ENCODE data around the gene GLIPR1. TPM values are rescaled to one million over a fixed set of nuclear protein-coding genes. Genes with fewer than 3 reads are reported as not detected.

GLIPR1 gene
- total RNA-seq, 1 donor from 2014 or later = 29.8 TPM

GRCh38 chr12:75550401-75551240 is 70.1 kb downstream of the GLIPR1 start:
- intact Hi-C loops (cut with DNase I) = no loop called here
- DNase-seq (ENCODE audit: low spot score) = no peak
- no peak for ATAC-seq

GRCh38 chr12:75551477-75551876 is 70.9 kb downstream of the GLIPR1 start:
- no peak for ATAC-seq
- intact Hi-C loops (cut with DNase I) = no loop called here
- no peak for DNase-seq (ENCODE audit: low spot score)

DNA sequence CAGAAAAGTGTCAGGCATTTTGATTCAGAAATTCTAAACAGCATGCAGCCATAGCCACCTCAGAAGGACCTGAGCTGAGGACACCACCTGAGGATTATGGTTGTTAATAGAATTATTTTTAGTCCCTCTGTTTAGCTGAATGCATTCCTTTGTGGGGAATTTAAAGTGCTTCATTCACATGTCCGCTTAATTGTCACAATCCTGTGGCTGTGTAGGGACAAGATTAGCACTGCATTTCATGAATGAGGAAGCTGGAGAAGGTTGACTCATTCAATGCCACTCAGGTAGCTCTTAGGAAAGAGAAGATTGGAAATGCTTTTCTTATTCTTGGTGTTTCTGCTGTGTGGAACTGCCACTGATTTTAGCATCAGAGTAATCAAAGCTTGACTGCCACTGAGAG is 72.8 kb downstream of the GLIPR1 start:
- intact Hi-C loops (cut with DNase I) = no loop called here
- ATAC-seq (no peak), DNase-seq (ENCODE audit: low spot score) (no peak)

Other genes starting within 250 kb of the GLIPR1 start
- 33.9 TPM for gene CAPS2, start 150.4 kb upstream of the GLIPR1 start, total RNA-seq
- gene GLIPR1L1, start 146.1 kb upstream of the GLIPR1 start, total RNA-seq = not detected
- 4.6 TPM for gene GLIPR1L2, start 89.7 kb upstream of the GLIPR1 start, total RNA-seq
- 58.6 TPM for gene KRR1, start 30.9 kb downstream of the GLIPR1 start, total RNA-seq